ENCODE measurements around the gene CLCA4.

Gene CLCA4

DNA sequence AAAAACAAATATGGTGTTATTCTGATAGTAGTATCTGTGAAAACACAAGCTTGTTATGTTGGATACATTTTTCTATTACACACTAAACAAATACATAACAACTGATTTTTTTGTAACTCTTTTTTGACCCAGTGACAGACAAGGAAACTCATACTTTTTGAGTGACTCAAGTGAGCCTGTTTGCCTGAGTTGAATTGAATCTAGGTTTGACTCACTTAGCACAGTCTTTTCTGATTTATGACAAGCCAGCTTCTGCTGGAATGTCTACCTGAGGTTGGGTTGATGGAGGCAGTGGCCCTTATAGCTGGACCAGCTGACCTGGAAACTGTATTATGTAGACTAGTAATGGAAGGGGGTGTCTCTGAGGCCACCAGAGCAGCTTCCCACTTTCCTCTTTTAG, 4.2 kb upstream of the CLCA4 start:
- H3K4me3 ChIP-seq (ENCODE audit: control insufficient read depth, low read depth, low read length), result no peak overlapping the region
- DNase-seq (ENCODE audit: low read depth), result peak; percentile 11
- TF ChIP-seq, protein P1, sequence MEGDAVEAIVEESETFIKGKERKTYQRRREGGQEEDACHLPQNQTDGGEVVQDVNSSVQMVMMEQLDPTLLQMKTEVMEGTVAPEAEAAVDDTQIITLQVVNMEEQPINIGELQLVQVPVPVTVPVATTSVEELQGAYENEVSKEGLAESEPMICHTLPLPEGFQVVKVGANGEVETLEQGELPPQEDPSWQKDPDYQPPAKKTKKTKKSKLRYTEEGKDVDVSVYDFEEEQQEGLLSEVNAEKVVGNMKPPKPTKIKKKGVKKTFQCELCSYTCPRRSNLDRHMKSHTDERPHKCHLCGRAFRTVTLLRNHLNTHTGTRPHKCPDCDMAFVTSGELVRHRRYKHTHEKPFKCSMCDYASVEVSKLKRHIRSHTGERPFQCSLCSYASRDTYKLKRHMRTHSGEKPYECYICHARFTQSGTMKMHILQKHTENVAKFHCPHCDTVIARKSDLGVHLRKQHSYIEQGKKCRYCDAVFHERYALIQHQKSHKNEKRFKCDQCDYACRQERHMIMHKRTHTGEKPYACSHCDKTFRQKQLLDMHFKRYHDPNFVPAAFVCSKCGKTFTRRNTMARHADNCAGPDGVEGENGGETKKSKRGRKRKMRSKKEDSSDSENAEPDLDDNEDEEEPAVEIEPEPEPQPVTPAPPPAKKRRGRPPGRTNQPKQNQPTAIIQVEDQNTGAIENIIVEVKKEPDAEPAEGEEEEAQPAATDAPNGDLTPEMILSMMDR (conservative IDR thresholded peaks at IDR 0.05; ENCODE audit: control insufficient read depth, insufficient read depth, low read depth, low read length), result no peak

DNA sequence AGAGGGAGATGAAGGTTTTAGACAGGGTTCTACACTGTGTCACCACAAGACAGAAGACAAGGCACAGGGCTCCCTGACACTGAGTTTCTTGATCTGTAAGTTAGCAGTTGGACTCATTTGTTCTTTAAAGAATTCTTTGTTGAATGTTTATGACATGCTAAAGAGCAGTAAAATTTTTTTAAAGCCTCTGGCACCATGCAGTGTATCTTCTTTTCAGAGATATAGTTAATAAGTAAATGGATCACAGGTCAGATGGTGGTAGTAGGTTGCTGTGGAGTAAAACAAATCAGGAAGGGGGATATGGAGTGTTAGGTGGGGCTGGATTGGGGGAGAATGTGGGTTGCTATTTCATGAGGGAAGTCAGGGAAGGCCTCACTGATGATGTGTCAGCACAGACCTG, 2.0 kb downstream of the CLCA4 start:
- TF ChIP-seq, protein P1 (conservative IDR thresholded peaks at IDR 0.05; ENCODE audit: control insufficient read depth, insufficient read depth, low read depth, low read length), result no peak
- no peak for DNase-seq (ENCODE audit: low read depth)
- no peak overlapping the region for H3K4me3 ChIP-seq (ENCODE audit: control insufficient read depth, low read depth, low read length)

DNA sequence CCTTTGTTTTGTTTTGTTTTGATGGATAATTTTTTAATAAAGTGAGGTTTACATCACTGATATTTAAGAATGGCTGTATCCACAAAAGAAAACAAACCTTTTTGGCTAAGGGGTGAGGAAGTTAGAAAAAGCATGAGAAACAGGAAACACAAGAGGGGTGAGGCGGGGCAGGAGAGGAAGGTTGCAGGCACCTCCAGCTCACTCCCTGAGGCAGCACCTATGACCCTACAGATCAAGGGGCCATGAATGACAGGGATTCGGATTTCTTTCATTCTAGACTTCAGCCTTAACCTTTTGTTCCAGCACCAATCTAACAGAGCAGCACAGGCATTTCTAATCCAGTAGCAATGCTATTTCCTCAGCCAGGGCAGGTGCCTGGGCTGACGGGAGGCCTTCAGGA, 4.4 kb downstream of the CLCA4 start:
- H3K4me3 ChIP-seq (ENCODE audit: control insufficient read depth, low read depth, low read length), result no peak overlapping the region
- TF ChIP-seq, protein P1 (conservative IDR thresholded peaks at IDR 0.05; ENCODE audit: control insufficient read depth, insufficient read depth, low read depth, low read length), result no peak
- no peak for DNase-seq (ENCODE audit: low read depth)

DNA sequence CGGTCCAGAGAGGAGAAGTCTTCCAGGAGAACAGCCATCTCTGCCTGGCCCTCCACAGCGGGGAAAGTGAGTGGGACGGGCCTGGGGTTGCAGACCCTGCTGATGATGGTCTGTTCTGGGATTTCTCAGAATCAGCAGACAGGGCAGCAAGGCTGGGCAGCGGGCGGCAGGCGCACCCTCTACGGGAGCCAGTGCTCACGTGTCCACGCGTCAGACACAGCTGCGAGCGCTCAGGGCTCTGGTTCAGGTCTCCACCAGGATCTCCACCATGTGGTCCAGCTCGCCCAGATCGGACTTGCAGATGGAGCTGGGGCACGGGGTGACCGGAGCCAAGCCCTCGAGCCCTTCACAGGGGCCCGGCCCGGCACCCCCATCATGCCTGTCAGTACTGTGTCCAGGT, 5.5 kb downstream of the CLCA4 start:
- TF ChIP-seq, protein P1 (conservative IDR thresholded peaks at IDR 0.05; ENCODE audit: control insufficient read depth, insufficient read depth, low read depth, low read length), result no peak
- DNase-seq (ENCODE audit: low read depth), result no peak
- H3K4me3 ChIP-seq (ENCODE audit: control insufficient read depth, low read depth, low read length), result no peak overlapping the region

DNA sequence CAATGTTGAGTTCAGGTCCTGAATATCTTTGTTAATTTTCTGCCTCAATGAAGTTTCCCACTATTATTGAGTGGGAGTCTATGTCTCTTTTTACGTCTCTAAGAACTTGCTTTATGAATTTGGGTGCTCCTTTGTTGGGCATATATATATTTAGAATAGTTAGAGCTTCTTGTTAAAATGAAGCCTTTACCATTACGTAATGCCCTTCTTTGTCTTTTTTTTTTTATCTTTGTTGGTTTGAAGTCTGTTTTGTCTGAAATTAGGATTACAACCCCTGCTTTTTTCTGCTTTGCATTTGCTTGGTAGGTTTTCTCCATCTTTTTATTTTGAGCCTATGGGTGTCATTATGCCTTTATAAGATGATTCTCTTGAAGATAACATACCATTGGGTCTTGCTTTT, 10.9 kb downstream of the CLCA4 start:
- no peak overlapping the region for H3K4me3 ChIP-seq (ENCODE audit: control insufficient read depth, low read depth, low read length)
- TF ChIP-seq, protein P1 (conservative IDR thresholded peaks at IDR 0.05; ENCODE audit: control insufficient read depth, insufficient read depth, low read depth, low read length), result no peak
- no peak for DNase-seq (ENCODE audit: low read depth)

DNA sequence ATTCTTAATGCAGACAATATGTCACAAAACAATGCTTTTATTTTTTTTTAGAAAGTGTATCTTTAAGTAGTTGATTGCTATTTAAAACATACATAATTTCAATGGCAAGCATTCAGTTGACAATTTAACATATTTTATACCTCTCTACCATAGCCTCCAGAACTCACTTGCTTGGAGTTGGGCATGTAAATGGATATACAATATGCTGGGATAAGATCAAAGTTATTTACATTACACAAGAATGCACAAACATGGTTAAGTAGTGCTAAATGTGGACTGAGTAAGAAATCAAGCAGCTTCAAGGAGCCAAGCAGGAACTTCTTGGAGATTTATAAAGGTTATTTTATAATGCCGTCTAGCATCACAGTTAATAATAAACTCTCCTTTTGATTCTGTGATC, 17.0 kb downstream of the CLCA4 start:
- TF ChIP-seq, protein P1 (conservative IDR thresholded peaks at IDR 0.05; ENCODE audit: control insufficient read depth, insufficient read depth, low read depth, low read length), result no peak
- DNase-seq (ENCODE audit: low read depth), result no peak
- H3K4me3 ChIP-seq (ENCODE audit: control insufficient read depth, low read depth, low read length), result no peak overlapping the region

DNA sequence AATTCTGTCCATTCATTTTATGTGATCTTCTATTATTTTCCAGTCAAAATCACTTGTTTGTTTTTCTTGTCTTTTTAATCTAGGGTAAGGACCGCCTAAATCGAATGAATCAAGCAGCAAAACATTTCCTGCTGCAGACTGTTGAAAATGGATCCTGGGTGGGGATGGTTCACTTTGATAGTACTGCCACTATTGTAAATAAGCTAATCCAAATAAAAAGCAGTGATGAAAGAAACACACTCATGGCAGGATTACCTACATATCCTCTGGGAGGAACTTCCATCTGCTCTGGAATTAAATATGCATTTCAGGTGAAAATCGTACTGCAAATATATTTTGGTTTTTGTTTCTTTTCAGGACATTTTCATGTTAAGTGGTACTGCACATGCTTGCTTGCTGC, 20.5 kb downstream of the CLCA4 start:
- DNase-seq (ENCODE audit: low read depth), result no peak
- H3K4me3 ChIP-seq (ENCODE audit: control insufficient read depth, low read depth, low read length), result no peak overlapping the region
- TF ChIP-seq, protein P1 (conservative IDR thresholded peaks at IDR 0.05; ENCODE audit: control insufficient read depth, insufficient read depth, low read depth, low read length), result no peak

Data from fibroblast of mammary gland (primary cell).